SJCRH30 (cell line): ENCODE results near the gene HDLBP. TPM values are rescaled to one million over a fixed set of nuclear protein-coding genes. Genes with fewer than 3 reads are reported as not detected.

Experiments used
- DNase-seq, 2 experiments: peaks; one replicate each; pipeline ENCODE4 v3.0.0-alpha.2; 2015 to 2020
- H3K27ac ChIP-seq: fragments of 250-450 bp; sonication (Bioruptor Pico); 2 replicates; pipeline ENCODE4 v1.5.1; 2020; ENCODE audit warnings: mild to moderate bottlenecking, moderate library complexity
- H3K27me3 ChIP-seq: fragments of 250-450 bp; sonication (Bioruptor Pico); 2 replicates; pipeline ENCODE4 v1.5.1; 2020; ENCODE audit warnings: mild to moderate bottlenecking, moderate library complexity
- H3K36me3 ChIP-seq: fragments of 250-450 bp; sonication (Bioruptor Pico); 2 replicates; pipeline ENCODE4 v1.5.1; 2020; ENCODE audit warnings: mild to moderate bottlenecking, moderate library complexity
- H3K4me1 ChIP-seq: fragments of 250-450 bp; sonication (Bioruptor Pico); 2 replicates; pipeline ENCODE4 v1.5.1; 2020; ENCODE audit warnings: mild to moderate bottlenecking, moderate library complexity
- H3K4me3 ChIP-seq: fragments of 250-450 bp; sonication (Bioruptor Pico); 2 replicates; pipeline ENCODE4 v1.5.1; 2020; ENCODE audit warnings: mild to moderate bottlenecking, moderate library complexity
- H3K9me3 ChIP-seq: fragments of 250-450 bp; sonication (Bioruptor Pico); replicated peaks from 2 replicates; pipeline ENCODE4 v1.5.1; 2020; ENCODE audit warnings: mild to moderate bottlenecking, moderate library complexity
- total RNA-seq: library from RNA; depleted of rRNA; stranded (reverse); fragments of >200 nt; shearing (Covaris generic); gene quantifications from 2 replicates; pipeline ENCODE4 v1.2.3, GENCODE V29; 2014

HDLBP gene
- total RNA-seq, 1 experiment from 2014 or later = 522 TPM

DNA sequence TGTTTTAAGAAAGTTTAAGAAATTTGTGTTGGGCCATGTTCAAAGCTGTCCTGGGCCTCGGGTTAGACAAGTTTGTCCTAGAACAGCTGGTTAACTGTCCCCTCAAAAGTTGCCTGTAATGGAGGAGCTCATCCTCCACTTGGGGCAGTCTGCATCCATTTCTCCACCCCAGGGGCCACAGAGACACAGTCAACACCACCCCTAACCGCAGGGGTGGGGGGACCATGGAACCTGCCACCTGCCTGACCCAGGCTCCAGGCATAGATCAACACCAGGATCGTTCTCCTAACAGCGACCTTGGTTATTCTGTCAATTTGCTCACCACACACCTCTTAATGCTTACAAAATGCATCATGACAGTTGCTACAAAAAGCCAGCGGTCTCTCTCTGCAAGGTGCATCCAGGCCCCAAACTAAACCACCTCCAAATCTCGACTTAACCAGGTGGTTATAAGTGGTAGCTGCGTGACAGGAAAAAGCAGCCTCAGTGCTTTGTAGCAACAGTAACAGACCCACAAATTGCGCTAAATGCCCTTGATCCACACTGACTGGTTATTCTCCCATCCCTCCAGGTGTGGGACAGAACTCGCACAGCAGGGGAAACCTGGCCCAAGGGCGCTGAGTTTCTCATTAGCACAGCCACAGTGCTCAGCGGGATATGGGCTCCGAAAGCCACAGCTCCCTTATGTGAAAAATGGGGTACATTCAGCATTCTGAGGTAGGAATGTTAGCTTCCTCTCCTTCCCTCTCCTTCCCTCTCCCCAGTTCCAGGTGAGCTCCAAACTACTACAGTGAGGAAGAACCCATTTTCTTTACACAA is 48.0 kb downstream of the HDLBP start:
- no peak for DNase-seq
- Histone ChIP-seq H3K27ac (no peak overlapping the region), H3K4me1 (peaks cover 4% of the 10 kb centered on the region), H3K27me3 (no peaks in the 10 kb centered on the region), H3K36me3 (peaks cover 59% of the 10 kb centered on the region), H3K9me3 (no peaks in the 10 kb centered on the region), H3K4me3 (no peak overlapping the region)

DNA sequence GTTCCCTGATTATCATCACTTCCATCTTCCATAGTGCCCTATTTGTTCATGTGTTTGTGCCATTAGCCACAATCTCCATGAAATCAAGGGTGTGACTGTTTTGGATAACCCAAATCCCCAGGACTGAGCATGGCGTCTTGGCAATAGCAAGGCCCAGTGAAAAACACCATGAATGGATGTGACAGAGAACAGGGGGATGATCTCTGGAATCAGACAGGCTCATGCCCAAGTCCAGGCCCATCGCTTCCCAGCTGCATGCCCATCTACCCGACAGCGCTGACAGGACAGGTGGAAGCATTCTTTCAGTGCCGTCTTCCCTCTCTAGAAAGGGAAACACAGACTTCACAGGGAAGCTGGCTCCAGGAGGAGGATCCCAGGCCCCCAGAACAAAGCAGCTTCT is 50.0 kb downstream of the HDLBP start:
- no peak for DNase-seq
- H3K27me3 ChIP-seq = no peaks in the 10 kb centered on the region
- H3K4me3 ChIP-seq = no peak overlapping the region
- no peaks in the 10 kb centered on the region for H3K9me3 ChIP-seq
- no peak overlapping the region for H3K27ac ChIP-seq
- H3K4me1 ChIP-seq = no peaks in the 10 kb centered on the region
- peaks cover 76% of the 10 kb centered on the region for H3K36me3 ChIP-seq

DNA sequence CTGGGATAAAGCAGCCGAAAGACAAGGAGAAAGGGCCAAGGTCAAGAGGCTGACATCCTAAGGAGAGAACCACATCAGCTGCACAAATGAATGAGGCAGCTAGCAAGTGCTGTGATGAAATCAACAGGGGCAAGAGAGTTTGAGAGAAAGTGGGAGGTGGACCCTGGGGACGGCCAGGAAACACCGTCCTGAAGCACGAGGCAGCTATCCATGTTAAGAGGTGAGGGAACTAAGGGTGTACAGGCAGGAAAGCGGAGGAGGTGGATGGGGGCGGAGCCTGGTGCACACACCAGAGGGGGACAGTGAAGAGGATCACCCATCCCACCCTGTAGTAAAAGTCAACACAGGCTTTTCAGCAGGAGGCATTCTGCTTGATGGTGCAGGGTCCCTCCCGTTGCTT is 52.4 kb downstream of the HDLBP start:
- Histone ChIP-seq H3K36me3 (peaks cover 84% of the 10 kb centered on the region), H3K27me3 (no peaks in the 10 kb centered on the region), H3K27ac (no peak overlapping the region), H3K4me1 (no peaks in the 10 kb centered on the region), H3K4me3 (no peak overlapping the region), H3K9me3 (no peaks in the 10 kb centered on the region)
- DNase-seq = no peak

GRCh38 chr2:241261628-241262027 is 53.8 kb downstream of the HDLBP start:
- no peak for DNase-seq
- H3K4me3 ChIP-seq = no peak overlapping the region
- H3K27me3 ChIP-seq = no peaks in the 10 kb centered on the region
- peaks cover 87% of the 10 kb centered on the region for H3K36me3 ChIP-seq
- no peaks in the 10 kb centered on the region for H3K9me3 ChIP-seq
- no peak overlapping the region for H3K27ac ChIP-seq
- no peaks in the 10 kb centered on the region for H3K4me1 ChIP-seq

DNA sequence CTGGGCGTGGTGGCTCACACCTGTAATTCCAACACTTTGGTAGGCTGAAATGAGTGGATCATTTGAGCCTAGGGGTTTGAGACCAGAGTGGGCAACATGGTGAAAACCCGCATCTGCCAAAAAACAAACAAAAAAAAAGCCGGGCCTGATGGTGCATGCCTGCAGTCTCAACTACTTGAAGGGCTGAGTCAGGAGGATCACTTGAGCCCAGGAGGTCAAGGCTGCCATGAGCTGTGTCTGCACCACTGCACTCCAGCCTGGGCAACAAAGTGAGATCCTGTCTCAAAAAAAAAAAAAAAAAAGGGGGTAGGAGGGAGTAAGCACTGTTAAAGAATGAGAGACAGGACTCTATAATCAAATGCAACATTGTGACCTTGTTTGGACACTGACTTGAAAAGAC is 54.6 kb downstream of the HDLBP start:
- Histone ChIP-seq H3K27me3 (no peaks in the 10 kb centered on the region), H3K9me3 (no peaks in the 10 kb centered on the region), H3K4me3 (no peak overlapping the region), H3K36me3 (peaks cover 87% of the 10 kb centered on the region), H3K4me1 (no peaks in the 10 kb centered on the region), H3K27ac (no peak overlapping the region)
- DNase-seq = no peak

GRCh38 chr2:241258505-241259280 is 56.8 kb downstream of the HDLBP start:
- Histone ChIP-seq H3K27me3 (no peaks in the 10 kb centered on the region), H3K4me3 (no peak overlapping the region), H3K9me3 (no peaks in the 10 kb centered on the region), H3K27ac (no peak overlapping the region), H3K4me1 (no peaks in the 10 kb centered on the region), H3K36me3 (peaks cover 91% of the 10 kb centered on the region)
- no peak for DNase-seq

DNA sequence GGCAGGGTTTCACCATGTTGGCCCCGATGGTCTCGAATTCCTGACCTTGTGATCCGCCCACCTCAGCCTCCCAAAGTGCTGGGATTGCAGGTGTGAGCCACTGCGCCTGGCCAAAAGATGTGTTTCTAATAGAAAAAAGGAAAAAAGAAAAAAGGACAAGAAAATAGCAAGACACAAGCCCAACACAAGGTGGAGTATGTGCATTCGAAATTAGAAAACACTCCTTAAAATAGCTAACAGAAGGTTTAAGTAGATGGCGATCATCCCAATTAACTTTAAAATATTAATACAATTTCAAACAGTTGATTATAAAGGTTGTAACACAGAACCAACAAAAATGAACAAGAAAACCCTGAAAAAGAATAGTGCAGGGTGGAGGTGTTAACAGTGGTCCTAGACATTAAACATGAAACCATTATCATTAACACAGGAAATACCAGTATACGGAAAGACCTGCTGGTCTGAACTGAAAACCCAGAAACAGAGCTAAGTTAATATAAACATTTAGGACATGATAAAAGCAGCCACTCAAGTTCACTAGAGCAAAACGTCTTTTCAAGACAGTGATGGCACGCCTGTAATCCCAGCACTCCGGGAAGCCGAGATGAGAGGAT is 57.9 kb downstream of the HDLBP start:
- Histone ChIP-seq H3K36me3 (peaks cover 91% of the 10 kb centered on the region), H3K9me3 (no peaks in the 10 kb centered on the region), H3K4me1 (no peaks in the 10 kb centered on the region), H3K27me3 (no peaks in the 10 kb centered on the region), H3K4me3 (no peak overlapping the region), H3K27ac (no peak overlapping the region)
- no peak for DNase-seq

GRCh38 chr2:241256168-241256545 is 59.3 kb downstream of the HDLBP start:
- H3K27me3 ChIP-seq = no peaks in the 10 kb centered on the region
- no peaks in the 10 kb centered on the region for H3K4me1 ChIP-seq
- peaks cover 92% of the 10 kb centered on the region for H3K36me3 ChIP-seq
- H3K4me3 ChIP-seq = no peak overlapping the region
- H3K9me3 ChIP-seq = no peaks in the 10 kb centered on the region
- H3K27ac ChIP-seq = no peak overlapping the region
- no peak for DNase-seq

DNA sequence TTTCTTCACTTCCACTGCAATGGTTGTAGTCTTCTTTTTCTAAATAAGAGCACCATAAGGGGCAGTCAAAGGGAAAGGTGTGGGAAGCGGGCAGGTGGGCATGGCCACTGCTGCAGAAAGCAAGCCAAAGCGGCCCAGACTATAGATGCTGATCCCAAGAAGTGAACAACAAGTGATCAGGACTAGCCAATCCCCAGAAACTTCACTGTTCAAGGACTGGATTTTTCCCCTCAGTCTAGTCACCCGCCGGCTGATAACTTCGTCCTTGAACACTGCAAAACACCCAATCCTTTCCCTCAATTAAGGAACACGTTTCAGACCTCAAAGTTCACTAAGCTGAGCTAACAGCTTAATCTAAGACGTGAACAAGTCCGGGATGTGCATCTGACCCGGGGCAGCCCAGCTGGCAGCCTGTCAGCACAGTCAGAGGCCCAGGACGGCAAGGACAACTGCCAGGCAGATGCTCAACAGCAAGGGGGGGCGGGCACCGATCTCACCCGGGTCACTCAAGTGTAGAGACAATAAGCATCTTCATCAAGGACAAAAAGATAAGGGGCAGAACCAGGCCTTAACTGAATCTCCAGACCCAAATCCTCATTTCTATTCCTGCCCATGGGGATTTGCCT is 59.8 kb downstream of the HDLBP start:
- peaks cover 92% of the 10 kb centered on the region for H3K36me3 ChIP-seq

DNA sequence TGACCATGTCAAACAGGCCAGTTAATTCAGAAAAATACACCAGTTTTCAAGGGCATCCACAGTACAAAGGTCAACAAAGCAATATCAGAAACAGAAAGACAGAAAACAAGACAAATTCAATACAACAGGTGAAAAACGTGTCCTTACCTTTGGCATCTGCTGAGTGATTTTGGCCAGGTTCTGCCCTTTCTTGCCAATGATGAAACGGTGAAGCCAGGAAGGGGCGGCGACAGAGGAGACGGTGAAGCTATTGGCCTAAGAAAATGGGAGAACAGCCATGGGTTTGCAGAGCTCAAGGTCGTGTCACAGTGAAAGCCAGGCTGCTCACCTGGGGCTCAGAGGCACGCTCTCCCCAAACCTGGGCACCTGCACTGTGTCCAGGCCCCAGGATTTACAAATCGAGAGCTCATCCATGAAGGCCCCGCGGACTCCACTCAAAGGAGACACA is 60.5 kb downstream of the HDLBP start:
- Histone ChIP-seq H3K4me3 (no peak overlapping the region), H3K27ac (no peak overlapping the region), H3K4me1 (no peaks in the 10 kb centered on the region), H3K9me3 (no peaks in the 10 kb centered on the region), H3K27me3 (no peaks in the 10 kb centered on the region), H3K36me3 (peaks cover 92% of the 10 kb centered on the region)
- no peak for DNase-seq

More for the DNA sequence above, 59.8 kb downstream of the HDLBP start:
- DNase-seq = no peak
- H3K9me3 ChIP-seq = no peaks in the 10 kb centered on the region
- no peak overlapping the region for H3K4me3 ChIP-seq
- no peaks in the 10 kb centered on the region for H3K4me1 ChIP-seq
- no peak overlapping the region for H3K27ac ChIP-seq
- no peaks in the 10 kb centered on the region for H3K27me3 ChIP-seq

DNA sequence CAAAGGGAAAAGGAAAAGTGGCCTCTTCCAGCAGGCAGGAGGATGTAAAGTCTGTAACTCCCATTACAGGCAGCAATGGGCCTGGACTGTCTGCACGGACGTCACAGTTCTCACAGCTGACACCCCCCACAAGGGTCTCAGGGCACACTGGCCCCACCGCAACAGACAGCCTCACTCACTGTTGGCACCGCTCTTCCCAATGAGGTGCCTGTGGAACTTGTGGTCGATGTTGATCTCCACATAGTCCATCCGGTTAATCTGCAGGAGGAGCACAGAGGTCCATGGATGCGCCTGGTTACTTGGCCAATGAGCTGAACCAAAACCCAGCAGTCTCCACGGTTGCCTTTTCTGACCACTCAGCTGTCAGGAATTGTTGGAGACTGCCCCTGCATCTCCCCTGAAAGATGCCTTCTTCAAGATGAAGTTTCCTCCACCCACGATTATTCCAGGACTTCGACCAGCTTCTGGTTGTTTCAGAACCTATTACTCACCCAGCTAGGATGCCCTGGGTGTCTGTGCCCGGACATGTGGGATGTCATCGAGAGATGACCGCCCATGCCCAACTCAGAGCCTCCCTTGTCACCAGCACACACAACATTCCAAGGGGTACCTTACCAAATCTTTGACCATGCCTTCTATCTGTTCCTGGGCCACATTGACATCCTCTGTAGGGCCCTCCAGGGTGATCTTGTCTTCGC is 62.5 kb downstream of the HDLBP start:
- Histone ChIP-seq H3K27ac (no peak overlapping the region), H3K4me1 (no peaks in the 10 kb centered on the region), H3K27me3 (no peaks in the 10 kb centered on the region), H3K4me3 (no peak overlapping the region), H3K9me3 (no peaks in the 10 kb centered on the region), H3K36me3 (peaks cover 94% of the 10 kb centered on the region)
- DNase-seq = no peak

DNA sequence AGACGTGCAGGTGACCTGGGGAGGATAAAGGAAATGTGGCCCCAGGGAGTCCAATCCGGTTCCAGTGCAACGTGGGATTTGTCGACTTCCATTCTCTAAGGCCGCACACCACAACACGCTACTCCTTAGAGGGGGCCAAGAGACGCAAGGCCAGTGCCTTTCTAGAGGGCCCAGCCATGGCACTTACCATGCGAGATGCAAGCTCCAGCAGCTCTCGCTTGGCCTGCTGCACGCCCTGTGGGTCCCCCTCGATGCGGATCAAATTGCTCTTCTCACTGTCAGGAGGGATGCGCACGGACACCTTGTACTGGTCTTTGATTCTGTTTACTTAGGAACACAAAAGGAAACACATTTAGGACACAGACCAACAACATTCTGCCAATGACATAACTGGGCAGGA is 65.8 kb downstream of the HDLBP start:
- no peak for DNase-seq
- Histone ChIP-seq H3K4me3 (no peak overlapping the region), H3K4me1 (no peaks in the 10 kb centered on the region), H3K9me3 (no peaks in the 10 kb centered on the region), H3K27ac (no peak overlapping the region), H3K36me3 (peaks cover 93% of the 10 kb centered on the region), H3K27me3 (no peaks in the 10 kb centered on the region)

- Histone ChIP-seq H3K27ac (no peak overlapping the region), H3K36me3 (peaks cover 95% of the 10 kb centered on the region)
- DNase-seq = no peak
These were observed 66.6 kb downstream of the HDLBP start for GRCh38 chr2:241248897-241249296.

GRCh38 chr2:241248289-241248688 is 67.2 kb downstream of the HDLBP start:
- Histone ChIP-seq H3K4me1 (no peaks in the 10 kb centered on the region), H3K36me3 (peaks cover 93% of the 10 kb centered on the region), H3K9me3 (no peaks in the 10 kb centered on the region), H3K4me3 (no peak overlapping the region), H3K27ac (no peak overlapping the region), H3K27me3 (no peaks in the 10 kb centered on the region)
- no peak for DNase-seq

More at GRCh38 chr2:241248897-241249296, 66.6 kb downstream of the HDLBP start:
- H3K4me3 ChIP-seq = no peak overlapping the region
- H3K4me1 ChIP-seq = no peaks in the 10 kb centered on the region
- H3K27me3 ChIP-seq = no peaks in the 10 kb centered on the region
- no peaks in the 10 kb centered on the region for H3K9me3 ChIP-seq
